Neural crest cell (in vitro differentiated cells): ENCODE measurements around the gene PFDN4. TPM values are rescaled to one million over a fixed set of nuclear protein-coding genes. Genes with fewer than 3 reads are reported as not detected.

Source experiments
- DNase-seq: peaks from one replicate; pipeline ENCODE4 v3.0.0; 2021; ENCODE audit warnings: low read depth, mixed read lengths, low spot score
- H3K27ac Mint-ChIP-seq: one replicate; pipeline ENCODE4 v1.8.0; 2021; ENCODE audit warnings: mild to moderate bottlenecking, mixed read lengths; ENCODE audit not compliant: unreplicated experiment
- H3K27me3 Mint-ChIP-seq: 2 replicates; pipeline ENCODE4 v1.8.0; 2021; ENCODE audit warnings: low read depth, mild to moderate bottlenecking, mixed read lengths
- H3K36me3 Mint-ChIP-seq: 2 replicates; pipeline ENCODE4 v1.8.0; 2021; ENCODE audit warnings: low read depth, mild to moderate bottlenecking, mixed read lengths
- H3K4me1 Mint-ChIP-seq: 2 replicates; pipeline ENCODE4 v1.8.0; 2021; ENCODE audit warnings: mixed read lengths
- H3K4me3 Mint-ChIP-seq: one replicate; pipeline ENCODE4 v1.8.0; 2021; ENCODE audit warnings: mild to moderate bottlenecking, mixed read lengths
- H3K9me3 Mint-ChIP-seq: 2 replicates; pipeline ENCODE4 v1.8.0; 2021; ENCODE audit warnings: mixed read lengths
- CTCF ChIP-seq: fragments of 200-600 bp; sonication (generic); conservative IDR thresholded peaks from 2 replicates; pipeline ENCODE4 v1.5.0; 2021; ENCODE audit warnings: antibody characterized with exemption, mild to moderate bottlenecking
- total RNA-seq: library from RNA; stranded (reverse); gene quantifications from 2 replicates; pipeline ENCODE4 v1.2.1, GENCODE V29; 2021

PFDN4 gene
- total RNA-seq, 1 donor from 2014 or later = 34.7 TPM

GRCh38 chr20:54200487-54201267 lies 7.2 kb upstream of the PFDN4 start:
- no peak for DNase-seq
- H3K4me3 Mint-ChIP-seq = no peak overlapping the region
- no peaks in the 10 kb centered on the region for H3K9me3 Mint-ChIP-seq
- no peak for TF ChIP-seq CTCF
- peaks cover 2% of the 10 kb centered on the region for H3K27me3 Mint-ChIP-seq
- H3K4me1 Mint-ChIP-seq = no peaks in the 10 kb centered on the region
- no peaks in the 10 kb centered on the region for H3K36me3 Mint-ChIP-seq
- H3K27ac Mint-ChIP-seq = no peak overlapping the region

GRCh38 chr20:54201268-54201846 lies 6.5 kb upstream of the PFDN4 start:
- H3K4me3 Mint-ChIP-seq = no peak overlapping the region
- DNase-seq = no peak
- no peaks in the 10 kb centered on the region for H3K9me3 Mint-ChIP-seq
- H3K4me1 Mint-ChIP-seq = no peaks in the 10 kb centered on the region
- H3K36me3 Mint-ChIP-seq = no peaks in the 10 kb centered on the region
- H3K27ac Mint-ChIP-seq = no peak overlapping the region
- H3K27me3 Mint-ChIP-seq = peaks cover 2% of the 10 kb centered on the region
- no peak for TF ChIP-seq CTCF

- DNase-seq = no peak
- Mint-ChIP-seq H3K4me3 (no peak overlapping the region), H3K27ac (no peak overlapping the region), H3K36me3 (no peaks in the 10 kb centered on the region), H3K9me3 (no peaks in the 10 kb centered on the region), H3K4me1 (peaks cover 4% of the 10 kb centered on the region), H3K27me3 (peaks cover 2% of the 10 kb centered on the region)
- TF ChIP-seq CTCF = no peak
These were observed 4.6 kb upstream of the PFDN4 start for GRCh38 chr20:54203281-54203680.

GRCh38 chr20:54204063-54204462 lies 3.8 kb upstream of the PFDN4 start:
- DNase-seq = no peak
- Mint-ChIP-seq H3K27ac (no peak overlapping the region), H3K27me3 (peaks cover 2% of the 10 kb centered on the region), H3K36me3 (no peaks in the 10 kb centered on the region), H3K4me1 (peaks cover 9% of the 10 kb centered on the region), H3K4me3 (no peak overlapping the region), H3K9me3 (no peaks in the 10 kb centered on the region)
- no peak for TF ChIP-seq CTCF

GRCh38 chr20:54204481-54204880 lies 3.4 kb upstream of the PFDN4 start:
- H3K27me3 Mint-ChIP-seq = peaks cover 2% of the 10 kb centered on the region
- no peaks in the 10 kb centered on the region for H3K9me3 Mint-ChIP-seq
- no peak overlapping the region for H3K27ac Mint-ChIP-seq
- no peaks in the 10 kb centered on the region for H3K36me3 Mint-ChIP-seq
- peaks cover 13% of the 10 kb centered on the region for H3K4me1 Mint-ChIP-seq
- DNase-seq = no peak
- TF ChIP-seq CTCF = no peak
- peak overlapping the region; percentile 12 for H3K4me3 Mint-ChIP-seq
